Activated CD8-positive, alpha-beta memory T cell treated with anti-CD3 and anti-CD28 coated beads, Interleukin-2, amount 50 U/mL, for 1 hour (primary cell): ENCODE measurements around the gene DDX39A.

Experiments
- DNase-seq: peaks from one replicate; pipeline ENCODE4 v3.0.0-alpha.2; 2020; ENCODE audit errors: extremely low read depth

DDX39A gene

GRCh38 chr19:14363183-14364097 is 55.7 kb downstream of the DDX39A start:
- no peak for DNase-seq

GRCh38 chr19:14361824-14362223 is 57.3 kb downstream of the DDX39A start:
- no peak for DNase-seq
